Medulla oblongata (tissue), 1 donor: ENCODE data around the gene GSE1.

Experiments used
- DNase-seq: peaks from one replicate; pipeline ENCODE4 v3.0.0-alpha.2; 2015; ENCODE audit errors: extremely low spot score

The GSE1 gene

GRCh38 chr16:85675251-85675874 lies 62.2 kb downstream of the GSE1 start:
- no peak for DNase-seq

GRCh38 chr16:85676466-85676865 lies 63.3 kb downstream of the GSE1 start:
- DNase-seq: no peak

GRCh38 chr16:85677383-85677967 lies 64.4 kb downstream of the GSE1 start:
- DNase-seq: no peak

DNA sequence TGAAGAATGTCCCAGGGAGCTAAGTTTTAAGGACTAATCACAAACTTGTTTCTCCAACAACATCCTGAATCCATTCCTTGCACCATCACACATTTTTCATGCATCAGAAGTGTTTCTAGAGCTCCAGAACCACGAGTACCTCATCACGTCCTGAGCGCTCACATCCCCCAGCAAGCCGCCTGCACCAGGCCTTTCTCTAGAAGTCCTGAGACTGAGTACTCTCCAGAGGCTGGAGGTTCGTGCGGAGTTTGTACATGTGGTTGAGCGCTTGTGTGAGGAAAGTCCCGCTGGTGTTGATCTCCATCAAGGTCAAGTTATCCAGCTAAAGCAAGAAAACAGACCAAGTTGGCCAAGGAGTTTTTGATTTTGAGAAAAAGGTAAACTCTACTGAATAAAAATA lies 64.9 kb downstream of the GSE1 start:
- DNase-seq: no peak

DNA sequence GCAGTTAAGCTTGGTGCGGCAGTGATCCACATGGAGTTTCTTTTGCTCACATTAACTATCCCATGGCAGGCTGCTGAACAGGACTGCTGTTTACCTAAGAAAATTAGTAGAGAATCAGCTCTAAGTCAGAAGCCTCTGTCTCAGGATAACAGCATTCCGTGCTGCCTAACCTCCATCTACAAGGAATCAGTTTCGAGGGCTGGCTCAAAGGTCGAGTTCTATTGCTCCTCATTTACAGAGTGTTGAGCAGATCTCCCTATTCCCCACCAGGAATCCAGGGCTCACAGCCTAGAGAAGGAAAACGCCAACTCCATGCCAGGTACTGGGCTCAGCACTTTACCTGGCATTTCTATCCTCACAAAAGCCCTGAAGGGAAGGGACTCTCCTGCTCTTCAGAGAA lies 65.7 kb downstream of the GSE1 start:
- DNase-seq: no peak

DNA sequence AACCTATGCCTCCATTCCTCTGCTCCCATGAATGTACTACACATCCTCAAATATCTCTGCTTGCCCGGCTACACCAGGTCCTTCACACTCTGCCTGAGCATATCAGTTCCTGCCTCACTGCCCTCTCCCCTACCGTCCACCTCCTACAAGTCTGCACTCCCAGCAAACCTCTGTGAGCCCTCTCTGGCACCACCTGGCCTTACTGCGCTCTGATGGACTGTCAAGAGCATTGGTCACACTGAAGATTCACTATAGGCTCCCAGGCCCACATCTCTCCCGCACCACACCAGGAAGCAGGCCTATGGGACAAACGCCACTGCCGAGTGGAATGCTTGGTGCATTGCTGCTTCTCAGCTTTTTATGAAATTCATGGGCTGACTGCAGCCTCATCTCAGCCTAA lies 66.7 kb downstream of the GSE1 start:
- DNase-seq: no peak

- DNase-seq: no peak
These were observed 67.3 kb downstream of the GSE1 start for GRCh38 chr16:85680352-85680944.

DNA sequence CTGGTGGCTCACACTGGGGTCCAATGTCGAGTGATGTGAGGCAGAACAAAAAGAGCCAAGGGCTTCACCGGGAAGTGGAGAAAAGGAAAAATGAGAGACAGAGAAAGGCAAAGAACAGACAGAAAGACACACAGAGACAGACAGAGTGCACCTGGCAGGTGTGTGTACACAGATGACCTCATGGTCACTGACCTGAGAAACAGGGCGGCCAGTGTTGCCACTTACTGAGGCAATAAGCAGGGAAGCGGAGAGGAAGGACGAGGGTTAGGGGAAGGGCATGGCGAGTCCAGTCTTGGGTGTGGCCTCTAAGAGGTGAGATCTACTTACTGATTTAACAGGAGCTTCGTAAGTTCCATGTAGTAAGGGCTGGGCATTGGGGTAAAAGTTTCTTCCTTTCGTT lies 68.1 kb downstream of the GSE1 start:
- no peak for DNase-seq

- no peak for DNase-seq
These were observed 69.4 kb downstream of the GSE1 start for GRCh38 chr16:85682516-85682915.

DNA sequence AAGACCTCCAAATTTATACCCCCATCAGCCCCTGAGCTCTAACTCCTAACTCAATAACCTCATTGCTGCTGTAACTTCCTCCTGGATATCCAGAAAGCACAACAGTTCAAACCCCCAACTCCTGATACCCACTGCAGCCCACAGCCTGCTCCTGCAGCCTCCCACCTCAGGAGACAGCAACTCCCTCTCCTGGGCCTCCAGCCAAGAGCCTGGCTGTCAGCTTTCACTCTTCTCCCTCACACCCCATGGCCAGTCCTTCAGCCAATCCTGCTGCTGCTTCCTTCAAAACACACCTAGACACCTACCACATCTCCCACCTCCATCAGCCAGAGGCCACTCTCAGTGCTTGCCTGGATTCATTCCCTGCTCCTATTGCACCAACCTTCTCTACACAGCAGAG lies 70.2 kb downstream of the GSE1 start:
- DNase-seq: no peak

DNA sequence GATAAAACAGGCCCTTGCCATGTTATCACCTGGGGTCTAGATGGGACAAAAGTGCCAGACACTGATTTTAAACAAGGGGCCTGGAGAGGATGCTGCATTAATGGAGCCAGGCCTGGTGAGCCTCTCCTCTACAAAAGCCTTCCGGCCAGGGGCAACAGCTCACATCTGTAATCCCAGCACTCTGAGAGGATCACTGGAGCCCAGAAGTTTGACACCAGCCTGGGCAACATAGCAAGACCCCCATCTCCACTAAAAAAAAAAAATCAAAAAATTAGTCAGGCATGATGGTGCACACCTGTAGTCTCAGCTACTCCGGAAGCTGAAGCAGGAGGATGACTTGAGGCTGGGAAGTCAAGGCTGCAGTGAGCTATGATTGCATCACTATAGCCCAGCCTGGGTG lies 72.1 kb downstream of the GSE1 start:
- DNase-seq: no peak

DNA sequence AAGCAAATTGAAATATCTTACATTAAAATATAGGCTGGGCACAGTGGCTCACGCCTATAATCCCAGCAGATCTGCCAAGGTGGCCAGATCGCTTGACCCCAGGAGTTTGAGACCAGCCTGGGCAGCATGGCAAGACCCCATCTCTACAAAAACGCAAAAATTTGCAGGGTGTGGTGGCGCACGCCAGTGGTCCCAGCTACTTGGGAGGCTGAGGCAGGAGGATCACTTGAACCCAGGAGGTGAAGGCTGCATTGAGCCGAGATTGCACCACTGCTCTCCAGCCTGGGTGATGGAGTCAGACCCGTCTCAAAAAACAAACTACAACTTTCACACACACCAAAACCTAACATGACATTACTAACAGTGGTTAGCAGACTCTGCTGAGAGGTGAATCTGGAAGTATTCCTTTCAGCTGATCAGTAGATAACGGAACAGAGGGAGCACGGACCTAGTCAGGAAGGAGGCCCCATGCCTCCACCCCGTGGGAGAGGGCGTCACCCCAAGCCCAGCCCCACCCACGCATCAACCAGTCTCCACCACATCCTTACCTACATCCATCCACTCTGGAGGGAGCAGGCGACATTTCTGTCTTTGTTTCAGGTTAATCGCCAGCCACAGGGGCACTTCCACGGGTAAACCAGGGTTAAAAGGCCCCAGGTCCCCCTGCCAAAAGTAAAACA lies 73.9 kb downstream of the GSE1 start:
- no peak for DNase-seq

DNA sequence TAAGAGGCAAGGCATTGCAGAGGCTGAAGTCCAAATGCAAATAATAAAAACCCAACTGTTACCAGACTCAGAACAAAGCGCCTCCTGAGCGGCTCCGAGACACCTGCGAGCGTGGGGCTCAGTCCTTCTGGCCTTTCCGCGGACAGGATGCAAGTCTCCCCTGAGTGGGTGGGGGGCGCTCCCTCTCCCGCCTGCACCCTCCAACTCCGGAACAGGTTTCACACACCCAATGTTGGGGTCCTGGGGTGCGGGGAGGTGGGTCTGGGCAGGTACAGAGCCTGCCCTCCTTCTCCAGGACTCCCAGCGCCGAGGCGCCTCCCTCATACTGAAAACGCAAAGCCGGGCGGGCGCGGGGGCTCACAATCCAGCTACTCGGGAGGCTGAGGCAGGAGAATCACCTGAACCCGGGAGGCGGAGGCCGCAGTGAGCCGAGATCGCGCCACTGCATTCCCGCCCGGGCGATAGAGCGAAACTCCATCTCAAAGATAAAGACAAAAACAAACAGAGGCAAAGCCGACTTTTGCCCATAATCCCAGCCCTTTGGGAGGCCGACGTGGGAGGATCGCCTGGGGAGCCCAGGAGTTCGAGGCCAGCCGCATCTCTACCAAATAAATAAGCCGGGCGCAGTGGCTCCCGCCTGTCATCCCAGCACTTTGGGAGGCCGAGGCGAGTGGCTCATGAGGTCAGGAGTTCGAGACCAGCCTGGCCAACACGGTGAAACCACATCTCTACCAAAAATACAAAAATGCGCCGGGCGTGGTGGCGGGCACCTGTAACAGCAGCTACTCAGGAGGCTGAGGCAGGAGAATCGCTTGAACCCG lies 74.7 kb downstream of the GSE1 start:
- DNase-seq: no peak

DNA sequence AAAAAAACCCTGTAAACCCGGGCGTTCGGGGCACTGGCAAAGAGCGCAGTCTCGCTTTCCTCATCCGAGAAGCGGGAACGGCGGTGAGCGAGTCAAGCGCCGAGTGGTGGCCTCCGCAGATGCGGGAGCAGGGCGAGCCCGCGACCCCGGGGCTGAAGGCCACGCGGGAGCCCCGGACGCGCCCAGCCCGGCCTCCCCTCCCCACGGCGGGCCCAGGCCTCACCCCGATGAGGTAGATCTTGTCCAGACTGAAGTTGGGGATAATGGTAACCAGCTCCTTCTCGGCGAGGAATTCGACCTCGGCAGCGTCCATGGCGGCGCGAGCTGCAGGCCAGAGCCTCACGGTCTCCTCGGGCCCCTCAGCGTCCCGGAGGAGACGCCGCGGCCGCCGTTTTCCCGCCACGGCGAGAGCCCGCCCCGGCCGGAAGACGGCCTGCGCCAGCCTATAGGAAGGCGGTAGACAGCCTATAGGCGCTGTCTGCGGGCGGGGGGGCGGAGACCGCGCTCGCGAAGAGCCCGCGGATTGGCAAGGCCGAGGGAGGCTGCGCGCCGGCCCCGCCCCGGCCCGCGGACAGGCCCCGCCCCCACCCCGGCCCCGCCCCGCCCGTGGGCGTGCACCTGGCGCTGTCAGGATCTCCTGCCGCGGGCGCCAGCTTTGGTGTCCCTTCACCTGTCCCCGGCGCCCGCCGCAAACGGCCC lies 75.6 kb downstream of the GSE1 start, which contains the start of gene GINS2:
GINS2 (minus strand) TSS at position 369 of the 699 bp plus-strand sequence; CDS start at position 313, 56 bp downstream.
- DNase-seq: peak; percentile 85

- peak; percentile 17 for DNase-seq
These were observed 76.3 kb downstream of the GSE1 start for GRCh38 chr16:85689285-85689949.

DNA sequence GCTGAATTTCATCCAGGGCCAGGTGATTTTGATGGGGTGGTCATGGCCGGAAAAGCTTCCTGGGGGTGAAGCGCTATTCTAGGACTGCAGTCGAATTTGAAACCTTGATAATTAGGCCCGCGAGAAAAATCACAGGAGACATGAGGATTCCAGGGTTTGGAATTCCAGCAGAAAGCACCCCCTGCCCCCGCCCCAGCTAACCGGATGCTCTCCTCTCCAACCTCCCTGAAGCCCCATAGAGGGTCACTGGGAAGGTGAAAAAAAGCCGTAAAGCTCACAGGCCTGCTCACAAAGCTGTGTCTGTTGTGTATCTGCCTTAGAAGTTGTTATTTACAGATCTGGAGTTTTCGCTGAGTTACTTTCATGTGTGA lies 76.8 kb downstream of the GSE1 start:
- DNase-seq: no peak

DNA sequence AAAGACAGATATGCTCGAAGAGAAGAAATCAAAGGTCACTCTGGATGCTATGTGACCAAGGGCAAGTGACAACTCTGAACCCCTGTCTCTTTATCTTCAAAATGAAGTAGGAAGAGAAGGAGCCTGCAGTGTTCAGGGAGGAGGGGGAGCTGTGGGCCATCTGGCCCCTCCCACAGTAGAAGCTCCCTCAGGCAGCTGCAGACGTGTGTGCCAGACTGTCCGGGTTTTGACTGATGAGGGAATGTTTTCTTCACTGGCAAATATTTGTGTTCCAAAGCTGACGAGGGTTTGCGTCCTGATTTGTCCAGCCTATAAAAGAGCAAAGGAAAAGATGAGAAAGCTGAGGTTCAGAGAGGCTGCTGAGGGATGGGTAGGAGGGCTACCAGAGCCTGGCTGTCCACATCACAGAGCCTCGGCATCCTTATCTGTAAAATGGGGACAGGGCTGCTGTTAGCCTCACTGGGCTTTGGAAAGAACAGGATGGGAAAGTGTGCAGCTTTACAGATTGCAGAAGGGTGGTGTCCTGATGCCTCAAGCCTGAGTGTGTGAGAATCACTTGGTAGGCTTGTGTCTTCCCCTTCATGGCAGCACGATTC lies 77.4 kb downstream of the GSE1 start:
- no peak for DNase-seq

DNA sequence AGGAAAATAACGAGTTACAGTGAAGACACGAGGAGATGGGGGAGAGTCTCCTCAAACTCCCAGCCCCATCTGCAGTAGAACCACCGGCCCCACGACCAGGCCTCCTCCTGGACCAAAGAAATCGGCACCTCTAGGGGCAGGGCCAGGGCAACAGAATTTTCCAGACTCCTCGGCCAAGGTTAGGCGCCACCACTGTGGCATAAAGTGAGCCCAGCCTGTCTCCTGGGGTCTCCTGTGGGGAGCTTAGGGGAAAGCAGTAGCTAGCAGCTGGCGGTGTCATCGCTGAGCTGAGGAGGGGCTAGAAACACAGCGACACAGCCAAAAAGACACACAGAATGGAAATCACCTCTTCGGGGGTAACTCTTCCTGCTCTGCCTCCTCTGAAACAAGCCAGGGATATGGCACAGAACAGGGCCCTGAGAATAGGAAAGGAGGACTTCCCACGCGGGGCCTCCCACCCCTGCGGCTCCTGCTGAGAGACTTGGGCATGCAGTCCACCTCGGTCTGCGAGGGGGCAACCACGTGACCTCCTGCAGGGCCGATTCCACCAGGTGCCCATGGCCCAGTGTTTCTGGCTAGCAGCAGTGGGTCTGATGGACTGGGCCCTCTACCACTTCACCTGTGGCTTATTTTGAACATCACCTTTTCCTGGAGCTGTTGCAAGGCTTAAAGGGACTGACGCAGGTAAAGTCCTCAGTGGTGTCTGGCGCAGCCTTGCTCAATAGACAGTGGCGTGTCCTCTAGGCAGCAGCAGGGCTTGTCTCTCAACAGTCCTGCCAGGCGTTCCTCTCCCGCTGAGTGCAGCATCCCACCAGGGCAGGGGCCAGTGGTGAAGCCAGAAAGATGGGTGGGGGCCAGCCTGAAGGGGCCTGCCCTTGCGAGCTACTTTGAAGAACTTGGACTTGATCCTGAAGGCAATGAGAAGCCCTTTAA lies 82.3 kb downstream of the GSE1 start:
- no peak for DNase-seq

DNA sequence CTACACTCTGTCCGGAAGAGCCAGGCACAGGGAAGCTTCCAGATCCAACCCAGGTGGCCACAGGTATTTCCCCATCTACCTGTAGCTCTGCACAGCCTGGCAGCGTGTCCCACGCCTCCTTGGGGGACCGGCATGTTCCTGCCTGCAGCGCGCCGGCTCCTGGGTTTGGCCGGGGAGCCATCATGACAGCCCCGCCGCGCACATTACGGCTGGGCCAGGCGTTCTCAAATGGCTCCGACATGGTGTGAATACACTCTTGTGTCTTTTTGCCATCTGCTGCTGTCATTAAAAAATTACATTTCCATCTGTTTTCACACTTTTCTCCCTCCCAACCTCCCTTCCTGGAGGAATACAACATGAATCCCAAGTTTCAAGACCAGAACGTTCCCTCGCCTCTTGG lies 83.7 kb downstream of the GSE1 start:
- DNase-seq: no peak
